Lower leg skin (tissue), 3 donors: Measurements from ENCODE around the gene DHX57.

ENCODE experiments used
- CTCF ChIP-seq, 3 donors: fragments of 450-650 bp; IDR thresholded peaks; one replicate each; pipeline ENCODE4 v1.5.1; 2016; ENCODE audit warnings: antibody characterized with exemption in 3 of 3, mild to moderate bottlenecking in 3 of 3, moderate library complexity in 2 of 3
- POLR2A ChIP-seq, 2 donors: fragments of 450-650 bp; IDR thresholded peaks; one replicate each; pipeline ENCODE4 v1.6.1; 2016 to 2017; ENCODE audit warnings: antibody characterized with exemption in 2 of 2, mild to moderate bottlenecking in 1 of 2, moderate library complexity in 1 of 2

- no peak for TF ChIP-seq POLR2A (IDR thresholded peaks at IDR 0.05)
- no peak for TF ChIP-seq CTCF (IDR thresholded peaks at IDR 0.05)
These were observed 35.5 kb upstream of the DHX57 start for GRCh38 chr2:38911191-38911590.
